Stomach (tissue), 9 donors: ENCODE measurements around the gene WNT3A. TPM values are rescaled to one million over a fixed set of nuclear protein-coding genes. Genes with fewer than 3 reads are reported as not detected.

Experiments
- DNase-seq, 2 donors: peaks; one replicate each; pipeline versions ENCODE4 v3.0.0 to v3.0.0-alpha.2; 2013 to 2019
- H3K27ac ChIP-seq, 5 donors: fragments of 200-600 bp in 4 of 5; sonication (generic) in 4 of 5; one replicate each; pipeline ENCODE4 v1.5.1; 2013 to 2019; ENCODE audit warnings: mild to moderate bottlenecking in 1 of 5, moderate library complexity in 1 of 5
- H3K27me3 ChIP-seq, 3 donors: fragments of 200-600 bp; sonication (generic); one replicate each; pipeline ENCODE4 v1.5.1; 2017 to 2019; ENCODE audit warnings: mixed run types in 1 of 3
- H3K36me3 ChIP-seq, 4 donors: fragments of 200-600 bp; sonication (generic); 1 replicate in 3 of 4; 2 replicates in 1 of 4; pipeline ENCODE4 v1.5.1; 2016 to 2019
- H3K4me1 ChIP-seq, 4 donors: fragments of 200-600 bp; sonication (generic); one replicate each; pipeline ENCODE4 v1.5.1; 2016 to 2019
- H3K4me3 ChIP-seq, 4 donors: fragments of 200-600 bp; sonication (generic) in 3 of 4; one replicate each; pipeline ENCODE4 v1.5.1; 2016 to 2019; ENCODE audit warnings: mild to moderate bottlenecking in 1 of 4
- H3K9me3 ChIP-seq, 4 donors: fragments of 200-600 bp; sonication (generic); one replicate each; pipeline ENCODE4 v1.5.1; 2016 to 2019
- EP300 ChIP-seq: sonication (generic); formaldehyde crosslinking; IDR thresholded peaks from one replicate; pipeline ENCODE4 v1.6.1; 2017; ENCODE audit warnings: antibody characterized with exemption
- POLR2A ChIP-seq, 4 donors: fragments of 450-650 bp; IDR thresholded peaks; one replicate each; pipeline ENCODE4 v1.6.1; 2016; ENCODE audit warnings: antibody characterized with exemption in 4 of 4, control low read depth in 2 of 4, mild to moderate bottlenecking in 1 of 4, moderate library complexity in 1 of 4
- POLR2AphosphoS5 ChIP-seq, 3 donors: sonication (generic); formaldehyde crosslinking; IDR thresholded peaks; one replicate each; pipeline ENCODE4 v1.6.1; 2016; ENCODE audit warnings: antibody characterized with exemption in 3 of 3
- WGBS, 5 donors: extraction: QIAGEN DNeasy Blood & Tissue Kit in 3 of 5; methylation state at CpG; one replicate each; pipeline versions ENCODE4 v1.1.5 to v1.1.7; 2013 to 2018; 5-methylcytosine and 5-hydroxymethylcytosine counted together
- intact Hi-C: fragments of 100-400 bp; cut with DNase I; formaldehyde crosslinking; loops from one replicate; pipeline ENCODE4 v1.15.1; 2023; ENCODE audit warnings: low total_unique reads
- polyA plus RNA-seq, 3 donors: library from polyadenylated mRNA; stranded (reverse); fragments of 200-250 nt; gene quantifications; one replicate each; pipeline ENCODE4 v1.2.3, GENCODE V29; 2013
- total RNA-seq, 5 donors: library from RNA; depleted of rRNA; stranded (reverse); fragments of >200 nt; gene quantifications; one replicate each; pipeline versions ENCODE4 v1.1.0 to v1.2.3, GENCODE V29; 2014 to 2016
- TF ChIP-seq, protein P1 (sequence below), 7 experiments: fragments of 450-650 bp in 4 of 7; fragments of 200-600 bp in 3 of 7; sonication (generic) in 3 of 7; IDR thresholded peaks; one replicate each; pipeline ENCODE4 v1.5.1; 2016 to 2019; ENCODE audit warnings: antibody characterized with exemption in 7 of 7, control low read depth in 2 of 7, mild to moderate bottlenecking in 1 of 7
- donor health status: healthy with polysubstance abuse.
- donor health status: Bipolar disorder and iron deficiency.
- donor health status: healthy.

Gene WNT3A
- total and polyA plus RNA-seq, 8 donors, result 0.31 to 0.90 TPM; not detected in 6

DNA sequence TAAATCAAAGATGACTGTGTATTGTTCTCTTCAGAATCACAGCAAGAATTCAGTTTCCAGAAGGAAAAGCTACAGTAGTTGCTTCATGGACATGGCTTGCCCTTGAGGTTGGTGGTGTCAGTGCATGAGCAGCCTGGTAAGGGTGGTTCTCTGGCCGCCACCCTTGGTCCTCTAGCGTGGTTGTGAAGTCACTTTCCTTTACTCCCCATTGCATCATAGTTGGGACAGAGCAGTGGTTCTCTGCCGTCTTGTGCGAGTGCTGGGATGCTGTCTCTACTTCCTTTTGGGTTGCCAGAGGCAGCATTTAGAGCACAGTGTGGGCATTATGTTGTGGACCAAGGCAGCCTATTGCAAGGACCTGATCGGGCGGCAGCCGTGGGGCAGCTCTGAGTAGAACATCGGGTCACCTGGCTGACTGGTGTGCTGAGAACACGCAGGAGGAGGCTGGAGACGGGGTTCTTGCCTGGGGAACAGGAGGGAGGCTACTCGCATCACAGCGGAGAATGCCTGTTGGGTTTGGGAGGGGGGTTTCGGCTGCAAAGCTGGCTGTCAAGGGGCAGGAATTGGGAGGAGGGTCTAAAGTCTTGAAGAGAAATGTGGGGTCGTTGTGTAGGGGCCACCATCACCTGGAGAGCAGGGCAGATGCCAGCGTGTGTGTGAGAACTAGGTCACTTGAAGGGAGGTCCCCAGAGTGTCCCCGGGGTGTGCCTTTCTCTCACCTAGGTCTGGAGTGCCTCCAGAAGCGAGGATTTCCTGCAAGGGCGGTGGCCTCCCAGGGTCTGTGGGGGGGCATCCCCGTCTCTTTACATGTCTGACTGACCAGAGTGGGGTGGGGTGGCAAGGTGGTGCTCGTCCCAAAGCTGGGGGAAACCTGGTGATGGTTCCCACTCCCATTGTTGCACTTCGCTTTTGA is 82.0 kb downstream of the WNT3A start:
- Histone ChIP-seq H3K36me3 (peaks cover 0 to 31% (median 14%) of the 10 kb centered on the region in 4 donors), H3K4me1 (peaks cover 86 to 98% (median 96%) of the 10 kb centered on the region in 4 donors), H3K27me3 (no peaks in the 10 kb centered on the region), H3K9me3 (peaks cover 0 to under 1% (median 0%) of the 10 kb centered on the region in 4 donors), H3K4me3 (peak overlapping the region in 3 of 4 donors; percentile 0 to 34 (median 5)), H3K27ac (peak overlapping the region in 4 of 5 donors; percentile 38 to 98 (median 55))
- peak in 1 of 2 donors; percentile 27 for DNase-seq
- WGBS, 5 donors, result 51 to 59% (median 52%) methylated on average over 21 of the region's 21 CpGs
- intact Hi-C loops, result no loop called here
- TF ChIP-seq POLR2AphosphoS5 (IDR thresholded peaks at IDR 0.05) (no peak), EP300 (no peak), POLR2A (IDR thresholded peaks at IDR 0.05) (no peak)
- TF ChIP-seq, protein P1, sequence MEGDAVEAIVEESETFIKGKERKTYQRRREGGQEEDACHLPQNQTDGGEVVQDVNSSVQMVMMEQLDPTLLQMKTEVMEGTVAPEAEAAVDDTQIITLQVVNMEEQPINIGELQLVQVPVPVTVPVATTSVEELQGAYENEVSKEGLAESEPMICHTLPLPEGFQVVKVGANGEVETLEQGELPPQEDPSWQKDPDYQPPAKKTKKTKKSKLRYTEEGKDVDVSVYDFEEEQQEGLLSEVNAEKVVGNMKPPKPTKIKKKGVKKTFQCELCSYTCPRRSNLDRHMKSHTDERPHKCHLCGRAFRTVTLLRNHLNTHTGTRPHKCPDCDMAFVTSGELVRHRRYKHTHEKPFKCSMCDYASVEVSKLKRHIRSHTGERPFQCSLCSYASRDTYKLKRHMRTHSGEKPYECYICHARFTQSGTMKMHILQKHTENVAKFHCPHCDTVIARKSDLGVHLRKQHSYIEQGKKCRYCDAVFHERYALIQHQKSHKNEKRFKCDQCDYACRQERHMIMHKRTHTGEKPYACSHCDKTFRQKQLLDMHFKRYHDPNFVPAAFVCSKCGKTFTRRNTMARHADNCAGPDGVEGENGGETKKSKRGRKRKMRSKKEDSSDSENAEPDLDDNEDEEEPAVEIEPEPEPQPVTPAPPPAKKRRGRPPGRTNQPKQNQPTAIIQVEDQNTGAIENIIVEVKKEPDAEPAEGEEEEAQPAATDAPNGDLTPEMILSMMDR (IDR thresholded peaks at IDR 0.05), result no peak

DNA sequence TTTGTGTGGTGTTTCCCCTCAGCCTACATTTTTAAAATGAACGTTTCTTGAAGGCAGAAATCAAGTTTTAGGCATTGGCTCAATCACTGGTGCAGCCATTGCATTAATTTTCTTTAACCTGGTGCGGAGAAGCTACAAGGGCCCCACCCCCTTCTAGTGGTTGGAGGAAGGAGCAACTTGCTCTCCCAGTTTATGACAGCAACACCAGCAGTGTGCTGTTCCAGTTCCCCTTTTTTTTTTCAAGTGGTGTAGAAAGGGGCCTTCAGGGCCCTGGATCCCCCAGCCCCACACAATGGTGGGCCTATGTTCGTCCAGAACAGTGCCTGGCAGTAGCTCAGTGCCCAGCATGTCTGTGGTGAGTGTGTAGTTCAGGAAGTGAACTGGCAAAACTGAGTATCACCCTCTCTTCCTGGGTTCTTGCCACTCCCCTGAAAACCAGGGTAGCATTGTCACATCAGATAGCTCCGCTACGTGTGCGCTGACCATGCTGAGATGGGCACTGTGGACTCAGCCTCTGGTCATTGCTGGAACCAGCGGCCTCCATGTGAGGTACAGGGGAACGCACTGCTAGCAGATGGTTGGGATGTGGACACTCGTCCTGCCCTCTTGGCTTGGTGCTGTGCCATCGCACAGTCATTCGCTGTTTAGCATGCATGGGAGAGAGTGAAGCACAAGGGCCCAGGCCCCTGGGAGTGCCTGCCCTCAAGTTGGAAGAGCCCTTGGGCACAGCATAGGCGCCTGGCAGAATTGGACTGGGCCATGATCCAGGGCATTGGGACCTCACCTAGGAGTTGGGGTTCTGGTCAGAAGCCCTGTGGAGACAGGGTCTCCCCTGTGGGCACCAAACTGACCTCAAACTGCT is 83.0 kb downstream of the WNT3A start:
- Histone ChIP-seq H3K27me3 (no peaks in the 10 kb centered on the region), H3K4me3 (peak overlapping the region in 2 of 4 donors; percentile 6 to 34), H3K4me1 (peaks cover 81 to 89% (median 87%) of the 10 kb centered on the region in 4 donors), H3K36me3 (peaks cover 0 to 36% (median 14%) of the 10 kb centered on the region in 4 donors), H3K27ac (peak overlapping the region in 3 of 5 donors; percentile 38 to 98 (median 70)), H3K9me3 (peaks cover 0 to 9% (median 6%) of the 10 kb centered on the region in 4 donors)
- 24 to 61% (median 53%) methylated on average over 4 to 12 of the region's 12 CpGs for WGBS, 5 donors
- peak in 1 of 2 donors; percentile 25 for DNase-seq
- TF ChIP-seq POLR2A (IDR thresholded peaks at IDR 0.05) (no peak), POLR2AphosphoS5 (IDR thresholded peaks at IDR 0.05) (no peak), EP300 (no peak)
- TF ChIP-seq, protein P1 (IDR thresholded peaks at IDR 0.05), result no peak
- intact Hi-C loops, result loop anchor here (10.0 kb wide), 1 partner anchor 55 kb away; the partner anchor contains the start of genes GJC2 and GUK1

DNA sequence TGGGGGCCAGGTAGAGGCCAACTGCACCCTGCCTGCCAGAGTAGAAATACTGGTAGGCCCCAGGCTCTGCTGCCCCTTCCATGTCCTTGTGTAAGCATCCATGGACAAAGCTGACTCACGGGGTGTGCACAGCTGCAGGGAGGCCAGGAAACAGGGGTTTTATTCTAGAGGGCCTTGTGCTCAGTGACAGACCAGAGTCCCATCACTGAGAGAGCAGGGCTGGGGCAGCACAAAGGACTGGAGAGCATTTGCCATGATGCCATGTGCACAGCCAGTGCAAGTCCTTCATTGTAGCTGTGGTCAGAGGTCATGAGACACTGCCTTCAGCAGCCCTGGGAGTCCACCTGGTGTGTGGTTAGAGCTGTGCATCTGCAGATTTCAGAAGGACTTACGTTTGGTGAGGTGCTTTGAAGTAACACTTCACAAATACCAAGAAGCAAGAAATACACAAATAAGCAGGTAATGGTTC is 83.8 kb downstream of the WNT3A start:
- peaks cover 0 to 43% (median 16%) of the 10 kb centered on the region in 4 donors for H3K36me3 ChIP-seq
- peak in 1 of 2 donors; percentile 25 for DNase-seq

More for the DNA sequence above, 83.8 kb downstream of the WNT3A start:
- no peaks in the 10 kb centered on the region for H3K27me3 ChIP-seq
- peaks cover 0 to 13% (median 8%) of the 10 kb centered on the region in 4 donors for H3K9me3 ChIP-seq
- 8 to 22% (median 11%) methylated on average over 2 of the region's 2 CpGs for WGBS, 5 donors
- TF ChIP-seq, protein P1 (IDR thresholded peaks at IDR 0.05), result no peak
- TF ChIP-seq POLR2AphosphoS5 (IDR thresholded peaks at IDR 0.05) (no peak), EP300 (no peak), POLR2A (IDR thresholded peaks at IDR 0.05) (no peak)
- H3K27ac ChIP-seq, result peak overlapping the region in 2 of 5 donors; percentile 70 to 98
- peak overlapping the region in 1 of 4 donors; percentile 34 for H3K4me3 ChIP-seq
- intact Hi-C loops, result loop anchor here (10.0 kb wide), 1 partner anchor 54 kb away; the partner anchor contains the start of genes GJC2 and GUK1
- peaks cover 72 to 87% (median 84%) of the 10 kb centered on the region in 4 donors for H3K4me1 ChIP-seq
